Muscle layer of colon (tissue), 2 donors: Measurements from ENCODE around the gene RBFOX2.

Source experiments
- H3K27ac ChIP-seq: one replicate; pipeline ENCODE4 v1.7.0; 2013; ENCODE audit warnings: low read depth, mild to moderate bottlenecking, low read length, moderate library complexity
- H3K27me3 ChIP-seq, 2 donors: one replicate each; pipeline ENCODE4 v1.7.0; 2013; ENCODE audit warnings: low read length in 2 of 2, mild to moderate bottlenecking in 2 of 2; ENCODE audit not compliant: insufficient read depth in 2 of 2, control insufficient read depth in 1 of 2
- H3K36me3 ChIP-seq: one replicate; pipeline ENCODE4 v1.7.0; 2013; ENCODE audit warnings: mild to moderate bottlenecking, low read length; ENCODE audit not compliant: insufficient read depth
- H3K4me1 ChIP-seq: one replicate; pipeline ENCODE4 v1.7.0; 2013; ENCODE audit warnings: mild to moderate bottlenecking, low read length; ENCODE audit not compliant: insufficient read depth
- H3K4me3 ChIP-seq, 2 donors: one replicate each; pipeline ENCODE4 v1.7.0; 2013; ENCODE audit warnings: low read length in 2 of 2, low read depth in 1 of 2, mild to moderate bottlenecking in 1 of 2, moderate library complexity in 1 of 2
- H3K9ac ChIP-seq: one replicate; pipeline ENCODE4 v1.7.0; 2013; ENCODE audit warnings: low read length
- H3K9me3 ChIP-seq: one replicate; pipeline ENCODE4 v1.7.0; 2013; ENCODE audit warnings: mild to moderate bottlenecking, low read length
- donor health status: abdominal sarcoma.
- donor health status: Adenocarcinoma of cecum.

Gene RBFOX2

GRCh38 chr22:35956850-35957249 is 71.8 kb downstream of the RBFOX2 start:
- H3K9me3 ChIP-seq = no peaks in the 10 kb centered on the region
- no peak overlapping the region for H3K27ac ChIP-seq
- H3K4me3 ChIP-seq = no peak overlapping the region
- peaks cover 43% of the 10 kb centered on the region for H3K4me1 ChIP-seq
- no peaks in the 10 kb centered on the region for H3K27me3 ChIP-seq
- no peaks in the 10 kb centered on the region for H3K36me3 ChIP-seq
- no peak overlapping the region for H3K9ac ChIP-seq

GRCh38 chr22:35955546-35955945 is 73.1 kb downstream of the RBFOX2 start:
- H3K27ac ChIP-seq = no peak overlapping the region
- no peak overlapping the region for H3K9ac ChIP-seq
- no peaks in the 10 kb centered on the region for H3K36me3 ChIP-seq
- peaks cover 35% of the 10 kb centered on the region for H3K4me1 ChIP-seq
- H3K4me3 ChIP-seq = no peak overlapping the region
- H3K9me3 ChIP-seq = no peaks in the 10 kb centered on the region
- H3K27me3 ChIP-seq = no peaks in the 10 kb centered on the region

GRCh38 chr22:35952576-35952975 is 76.0 kb downstream of the RBFOX2 start:
- Histone ChIP-seq H3K36me3 (no peaks in the 10 kb centered on the region), H3K4me1 (peaks cover 19% of the 10 kb centered on the region)

GRCh38 chr22:35950262-35950661 is 78.4 kb downstream of the RBFOX2 start:
- Histone ChIP-seq H3K4me1 (peaks cover 13% of the 10 kb centered on the region), H3K27me3 (no peaks in the 10 kb centered on the region), H3K9me3 (no peaks in the 10 kb centered on the region), H3K9ac (no peak overlapping the region), H3K36me3 (no peaks in the 10 kb centered on the region), H3K27ac (no peak overlapping the region), H3K4me3 (no peak overlapping the region)

More at GRCh38 chr22:35952576-35952975, 76.0 kb downstream of the RBFOX2 start:
- Histone ChIP-seq H3K9me3 (no peaks in the 10 kb centered on the region), H3K4me3 (no peak overlapping the region), H3K27ac (peak overlapping the region; percentile 21), H3K27me3 (no peaks in the 10 kb centered on the region), H3K9ac (no peak overlapping the region)

- H3K9ac ChIP-seq = no peak overlapping the region
- H3K27ac ChIP-seq = no peak overlapping the region
- H3K27me3 ChIP-seq = no peaks in the 10 kb centered on the region
- H3K4me1 ChIP-seq = peaks cover 20% of the 10 kb centered on the region
- no peak overlapping the region for H3K4me3 ChIP-seq
- no peaks in the 10 kb centered on the region for H3K36me3 ChIP-seq
- no peaks in the 10 kb centered on the region for H3K9me3 ChIP-seq
Measured at GRCh38 chr22:35949243-35949642, 79.4 kb downstream of the RBFOX2 start.

GRCh38 chr22:35947794-35948425 is 80.7 kb downstream of the RBFOX2 start:
- Histone ChIP-seq H3K4me3 (no peak overlapping the region), H3K4me1 (peaks cover 23% of the 10 kb centered on the region), H3K27ac (no peak overlapping the region), H3K9me3 (no peaks in the 10 kb centered on the region), H3K9ac (no peak overlapping the region), H3K27me3 (no peaks in the 10 kb centered on the region), H3K36me3 (no peaks in the 10 kb centered on the region)

- peaks cover 10% of the 10 kb centered on the region for H3K4me1 ChIP-seq
- no peaks in the 10 kb centered on the region for H3K27me3 ChIP-seq
- no peaks in the 10 kb centered on the region for H3K9me3 ChIP-seq
- no peak overlapping the region for H3K27ac ChIP-seq
- no peaks in the 10 kb centered on the region for H3K36me3 ChIP-seq
- H3K4me3 ChIP-seq = peak overlapping the region in 1 of 2 donors; percentile 5
- H3K9ac ChIP-seq = no peak overlapping the region
Measured at GRCh38 chr22:35944458-35944857, 84.2 kb downstream of the RBFOX2 start.

GRCh38 chr22:35940166-35940565 is 88.5 kb downstream of the RBFOX2 start:
- H3K27ac ChIP-seq = no peak overlapping the region
- H3K9me3 ChIP-seq = no peaks in the 10 kb centered on the region
- H3K36me3 ChIP-seq = peaks cover 6% of the 10 kb centered on the region
- H3K27me3 ChIP-seq = no peaks in the 10 kb centered on the region
- peaks cover 10% of the 10 kb centered on the region for H3K4me1 ChIP-seq
- no peak overlapping the region for H3K4me3 ChIP-seq
- H3K9ac ChIP-seq = no peak overlapping the region

- no peaks in the 10 kb centered on the region for H3K4me1 ChIP-seq
- H3K27ac ChIP-seq = no peak overlapping the region
- no peaks in the 10 kb centered on the region for H3K9me3 ChIP-seq
- no peak overlapping the region for H3K4me3 ChIP-seq
- peaks cover 6% of the 10 kb centered on the region for H3K36me3 ChIP-seq
- no peaks in the 10 kb centered on the region for H3K27me3 ChIP-seq
- no peak overlapping the region for H3K9ac ChIP-seq
Measured at GRCh38 chr22:35938226-35938625, 90.4 kb downstream of the RBFOX2 start.

GRCh38 chr22:35930933-35931332 is 97.7 kb downstream of the RBFOX2 start:
- H3K4me1 ChIP-seq = peaks cover 6% of the 10 kb centered on the region
- no peaks in the 10 kb centered on the region for H3K27me3 ChIP-seq
- no peak overlapping the region for H3K9ac ChIP-seq
- no peaks in the 10 kb centered on the region for H3K9me3 ChIP-seq
- H3K4me3 ChIP-seq = no peak overlapping the region
- H3K36me3 ChIP-seq = peaks cover 6% of the 10 kb centered on the region
- no peak overlapping the region for H3K27ac ChIP-seq

GRCh38 chr22:35928285-35928798 is 100.3 kb downstream of the RBFOX2 start:
- Histone ChIP-seq H3K27me3 (no peaks in the 10 kb centered on the region), H3K4me1 (peaks cover 11% of the 10 kb centered on the region), H3K27ac (no peak overlapping the region), H3K9ac (no peak overlapping the region), H3K4me3 (no peak overlapping the region), H3K36me3 (no peaks in the 10 kb centered on the region), H3K9me3 (no peaks in the 10 kb centered on the region)

GRCh38 chr22:35923026-35923425 is 105.6 kb downstream of the RBFOX2 start:
- peaks cover 40% of the 10 kb centered on the region for H3K4me1 ChIP-seq

More at GRCh38 chr22:35923026-35923425, 105.6 kb downstream of the RBFOX2 start:
- H3K36me3 ChIP-seq = no peaks in the 10 kb centered on the region
- no peaks in the 10 kb centered on the region for H3K9me3 ChIP-seq
- H3K9ac ChIP-seq = no peak overlapping the region
- H3K27ac ChIP-seq = no peak overlapping the region
- H3K4me3 ChIP-seq = no peak overlapping the region
- no peaks in the 10 kb centered on the region for H3K27me3 ChIP-seq
